Hematopoietic multipotent progenitor cell treated with erythropoietin and hydrocortisone succinate and interleukin-3 and kit ligand, for 15 days (in vitro differentiated cells): ENCODE data around the gene ZFP3.
"Not testable (repeated sequence)": the region's sequence is repeated elsewhere in the genome, so short reads cannot be mapped to it uniquely, and the experiment has no call there.

Source experiments
- DNase-seq: peaks from one replicate; pipeline ENCODE4 v3.0.0-alpha.2; 2015; ENCODE audit warnings: low spot score

Gene ZFP3

GRCh38 chr17:5078106-5079028 is at the start of gene ZFP3:
ZFP3 (plus strand) TSS chr17:5078467; CDS start chr17:5091505, 13,038 bp downstream.
- DNase-seq: no peak

GRCh38 chr17:5030168-5030567 is 48.1 kb upstream of the ZFP3 start:
- not testable (repeated sequence) for DNase-seq

- peak; percentile 65 for DNase-seq
Observed at GRCh38 chr17:5031365-5032082, 46.7 kb upstream of the ZFP3 start.

GRCh38 chr17:5032865-5033264 is 45.4 kb upstream of the ZFP3 start:
- DNase-seq: no peak

- no peak for DNase-seq
Observed at GRCh38 chr17:5033352-5034015, 44.8 kb upstream of the ZFP3 start.

GRCh38 chr17:5034063-5034462 is 44.2 kb upstream of the ZFP3 start:
- no peak for DNase-seq

- DNase-seq: no peak
Observed at GRCh38 chr17:5034651-5035050, 43.6 kb upstream of the ZFP3 start.

- no peak for DNase-seq
Observed at GRCh38 chr17:5035315-5035714, 43.0 kb upstream of the ZFP3 start, which contains the start of gene SLC52A1. SLC52A1 (minus strand) TSS chr17:5035426; CDS start chr17:5034606, 820 bp downstream.

- DNase-seq: no peak
Observed at GRCh38 chr17:5042157-5043022, 35.9 kb upstream of the ZFP3 start.

- DNase-seq: no peak
Observed at GRCh38 chr17:5043524-5043923, 34.7 kb upstream of the ZFP3 start.

GRCh38 chr17:5044630-5045029 is 33.6 kb upstream of the ZFP3 start:
- no peak for DNase-seq

GRCh38 chr17:5045496-5045895 is 32.8 kb upstream of the ZFP3 start:
- no peak for DNase-seq

GRCh38 chr17:5047446-5047845 is 30.8 kb upstream of the ZFP3 start:
- no peak for DNase-seq

- no peak for DNase-seq
Observed at GRCh38 chr17:5049314-5049841, 28.9 kb upstream of the ZFP3 start.

GRCh38 chr17:5050278-5050677 is 28.0 kb upstream of the ZFP3 start:
- DNase-seq: no peak

- DNase-seq: no peak
Observed at GRCh38 chr17:5055543-5055942, 22.7 kb upstream of the ZFP3 start.

GRCh38 chr17:5065227-5065744 is 13.0 kb upstream of the ZFP3 start:
- DNase-seq: no peak

- DNase-seq: no peak
Observed at GRCh38 chr17:5068236-5068635, 10.0 kb upstream of the ZFP3 start.

GRCh38 chr17:5069724-5070123 is 8.5 kb upstream of the ZFP3 start:
- no peak for DNase-seq

GRCh38 chr17:5075472-5075871 is 2.8 kb upstream of the ZFP3 start:
- DNase-seq: not testable (repeated sequence)

- not testable (repeated sequence) for DNase-seq
Observed at GRCh38 chr17:5077275-5077674, 992 bp upstream of the ZFP3 start.
